ENCODE measurements around the gene RAP1GAP2. TPM values are rescaled to one million over a fixed set of nuclear protein-coding genes. Genes with fewer than 3 reads are reported as not detected.

The RAP1GAP2 gene
- total RNA-seq, 1 experiment from 2014 or later, result 72.8 TPM

DNA sequence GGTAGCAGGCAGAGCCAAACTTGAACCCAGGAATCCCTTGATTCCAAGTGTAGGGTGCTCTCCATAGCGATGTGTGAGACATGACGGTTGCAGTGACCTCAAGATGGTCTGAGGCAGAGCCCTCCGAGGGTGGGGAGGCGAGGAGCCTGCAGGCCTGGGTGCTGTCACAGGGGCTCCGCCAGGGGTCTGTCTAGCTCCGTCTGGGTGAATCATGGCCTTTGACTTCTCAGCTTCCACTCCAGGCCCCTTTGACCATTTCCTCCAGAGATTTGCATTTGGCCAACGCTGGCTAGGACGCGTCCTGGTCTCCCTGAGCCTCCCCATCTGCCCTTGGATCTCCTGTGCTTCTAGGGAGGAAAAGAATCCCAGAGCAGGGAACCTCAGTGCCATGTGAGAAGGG is 104.6 kb downstream of the RAP1GAP2 start:
- Mint-ChIP-seq H3K36me3 (peaks cover 26% of the 10 kb centered on the region), H3K9me3 (0 out of 2 replicates have a peak, but pooled peaks cover 11% of the 10 kb centered on the region), H3K27me3 (ENCODE audit: low read depth) (no peaks in the 10 kb centered on the region), H3K4me3 (no peak overlapping the region), H3K27ac (no peak overlapping the region), H3K4me1 (peaks cover 40% of the 10 kb centered on the region)
- POLR2A ChIA-PET, result no interaction called here
- TF ChIP-seq ZNF423 (CRISPR knock-in tag; IDR thresholded peaks at IDR 0.05) (no peak), NFYB (CRISPR knock-in tag; conservative IDR thresholded peaks at IDR 0.05; ENCODE audit: low read depth) (no peak), FOXK1 (CRISPR knock-in tag; IDR thresholded peaks at IDR 0.05) (no peak), TEAD1 (CRISPR knock-in tag; IDR thresholded peaks at IDR 0.05) (no peak), ZNF138 (CRISPR knock-in tag; conservative IDR thresholded peaks at IDR 0.05) (no peak), ZNF263 (CRISPR knock-in tag; IDR thresholded peaks at IDR 0.05; ENCODE audit: low read depth) (no peak), KAT7 (CRISPR knock-in tag; IDR thresholded peaks at IDR 0.05; ENCODE audit: borderline replicate concordance) (no peak), RORB (CRISPR knock-in tag; IDR thresholded peaks at IDR 0.05) (no peak), TP53 (CRISPR knock-in tag; IDR thresholded peaks at IDR 0.05) (no peak)
- DNase-seq (ENCODE audit: low spot score), result no peak
- CTCF ChIA-PET, result interaction anchor here (1.3 to 2.1 kb wide), 2 partner anchors 9 to 52 kb away, joined by 4 to 7 read pairs; no protein-coding TSS in a partner anchor
- no peak for ATAC-seq

DNA sequence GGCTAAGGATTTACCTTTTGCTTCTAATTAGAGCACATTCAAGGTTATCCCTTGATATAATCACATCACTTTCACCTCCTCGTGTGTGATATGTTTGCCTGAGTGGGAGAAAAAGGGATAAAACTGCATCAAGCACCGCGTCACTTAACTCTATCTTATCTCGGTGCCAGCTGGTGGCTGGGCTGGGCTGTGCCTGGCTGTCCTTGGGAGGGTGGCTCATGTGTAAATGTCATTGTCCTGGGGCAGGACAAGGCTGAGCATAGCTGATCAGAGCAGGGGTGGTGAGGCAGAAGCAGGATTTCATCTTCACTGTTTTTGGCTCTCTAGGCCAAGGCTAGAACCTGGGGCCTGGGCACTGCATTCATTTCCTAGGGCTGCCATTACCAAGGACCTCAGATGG is 105.3 kb downstream of the RAP1GAP2 start:
- H3K27ac Mint-ChIP-seq, result peak overlapping the region; percentile 70
- CTCF ChIA-PET, result interaction anchor here (2.1 kb wide), 1 partner anchor 53 kb away, joined by 7 read pairs; no protein-coding TSS in a partner anchor
- H3K4me3 Mint-ChIP-seq, result no peak overlapping the region
- no peak for DNase-seq (ENCODE audit: low spot score)
- H3K27me3 Mint-ChIP-seq (ENCODE audit: low read depth), result no peaks in the 10 kb centered on the region
- POLR2A ChIA-PET, result no interaction called here
- H3K36me3 Mint-ChIP-seq, result peaks cover 32% of the 10 kb centered on the region
- peaks cover 38% of the 10 kb centered on the region for H3K4me1 Mint-ChIP-seq
- TF ChIP-seq, protein P1, sequence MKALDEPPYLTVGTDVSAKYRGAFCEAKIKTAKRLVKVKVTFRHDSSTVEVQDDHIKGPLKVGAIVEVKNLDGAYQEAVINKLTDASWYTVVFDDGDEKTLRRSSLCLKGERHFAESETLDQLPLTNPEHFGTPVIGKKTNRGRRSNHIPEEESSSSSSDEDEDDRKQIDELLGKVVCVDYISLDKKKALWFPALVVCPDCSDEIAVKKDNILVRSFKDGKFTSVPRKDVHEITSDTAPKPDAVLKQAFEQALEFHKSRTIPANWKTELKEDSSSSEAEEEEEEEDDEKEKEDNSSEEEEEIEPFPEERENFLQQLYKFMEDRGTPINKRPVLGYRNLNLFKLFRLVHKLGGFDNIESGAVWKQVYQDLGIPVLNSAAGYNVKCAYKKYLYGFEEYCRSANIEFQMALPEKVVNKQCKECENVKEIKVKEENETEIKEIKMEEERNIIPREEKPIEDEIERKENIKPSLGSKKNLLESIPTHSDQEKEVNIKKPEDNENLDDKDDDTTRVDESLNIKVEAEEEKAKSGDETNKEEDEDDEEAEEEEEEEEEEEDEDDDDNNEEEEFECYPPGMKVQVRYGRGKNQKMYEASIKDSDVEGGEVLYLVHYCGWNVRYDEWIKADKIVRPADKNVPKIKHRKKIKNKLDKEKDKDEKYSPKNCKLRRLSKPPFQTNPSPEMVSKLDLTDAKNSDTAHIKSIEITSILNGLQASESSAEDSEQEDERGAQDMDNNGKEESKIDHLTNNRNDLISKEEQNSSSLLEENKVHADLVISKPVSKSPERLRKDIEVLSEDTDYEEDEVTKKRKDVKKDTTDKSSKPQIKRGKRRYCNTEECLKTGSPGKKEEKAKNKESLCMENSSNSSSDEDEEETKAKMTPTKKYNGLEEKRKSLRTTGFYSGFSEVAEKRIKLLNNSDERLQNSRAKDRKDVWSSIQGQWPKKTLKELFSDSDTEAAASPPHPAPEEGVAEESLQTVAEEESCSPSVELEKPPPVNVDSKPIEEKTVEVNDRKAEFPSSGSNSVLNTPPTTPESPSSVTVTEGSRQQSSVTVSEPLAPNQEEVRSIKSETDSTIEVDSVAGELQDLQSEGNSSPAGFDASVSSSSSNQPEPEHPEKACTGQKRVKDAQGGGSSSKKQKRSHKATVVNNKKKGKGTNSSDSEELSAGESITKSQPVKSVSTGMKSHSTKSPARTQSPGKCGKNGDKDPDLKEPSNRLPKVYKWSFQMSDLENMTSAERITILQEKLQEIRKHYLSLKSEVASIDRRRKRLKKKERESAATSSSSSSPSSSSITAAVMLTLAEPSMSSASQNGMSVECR (CRISPR knock-in tag; IDR thresholded peaks at IDR 0.05; ENCODE audit: borderline replicate concordance), result no peak
- TF ChIP-seq, protein P2, sequence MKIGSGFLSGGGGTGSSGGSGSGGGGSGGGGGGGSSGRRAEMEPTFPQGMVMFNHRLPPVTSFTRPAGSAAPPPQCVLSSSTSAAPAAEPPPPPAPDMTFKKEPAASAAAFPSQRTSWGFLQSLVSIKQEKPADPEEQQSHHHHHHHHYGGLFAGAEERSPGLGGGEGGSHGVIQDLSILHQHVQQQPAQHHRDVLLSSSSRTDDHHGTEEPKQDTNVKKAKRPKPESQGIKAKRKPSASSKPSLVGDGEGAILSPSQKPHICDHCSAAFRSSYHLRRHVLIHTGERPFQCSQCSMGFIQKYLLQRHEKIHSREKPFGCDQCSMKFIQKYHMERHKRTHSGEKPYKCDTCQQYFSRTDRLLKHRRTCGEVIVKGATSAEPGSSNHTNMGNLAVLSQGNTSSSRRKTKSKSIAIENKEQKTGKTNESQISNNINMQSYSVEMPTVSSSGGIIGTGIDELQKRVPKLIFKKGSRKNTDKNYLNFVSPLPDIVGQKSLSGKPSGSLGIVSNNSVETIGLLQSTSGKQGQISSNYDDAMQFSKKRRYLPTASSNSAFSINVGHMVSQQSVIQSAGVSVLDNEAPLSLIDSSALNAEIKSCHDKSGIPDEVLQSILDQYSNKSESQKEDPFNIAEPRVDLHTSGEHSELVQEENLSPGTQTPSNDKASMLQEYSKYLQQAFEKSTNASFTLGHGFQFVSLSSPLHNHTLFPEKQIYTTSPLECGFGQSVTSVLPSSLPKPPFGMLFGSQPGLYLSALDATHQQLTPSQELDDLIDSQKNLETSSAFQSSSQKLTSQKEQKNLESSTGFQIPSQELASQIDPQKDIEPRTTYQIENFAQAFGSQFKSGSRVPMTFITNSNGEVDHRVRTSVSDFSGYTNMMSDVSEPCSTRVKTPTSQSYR (CRISPR knock-in tag; IDR thresholded peaks at IDR 0.05), result no peak
- no peak for TF ChIP-seq KAT7 (CRISPR knock-in tag; IDR thresholded peaks at IDR 0.05; ENCODE audit: borderline replicate concordance)
- TF ChIP-seq, protein P3, sequence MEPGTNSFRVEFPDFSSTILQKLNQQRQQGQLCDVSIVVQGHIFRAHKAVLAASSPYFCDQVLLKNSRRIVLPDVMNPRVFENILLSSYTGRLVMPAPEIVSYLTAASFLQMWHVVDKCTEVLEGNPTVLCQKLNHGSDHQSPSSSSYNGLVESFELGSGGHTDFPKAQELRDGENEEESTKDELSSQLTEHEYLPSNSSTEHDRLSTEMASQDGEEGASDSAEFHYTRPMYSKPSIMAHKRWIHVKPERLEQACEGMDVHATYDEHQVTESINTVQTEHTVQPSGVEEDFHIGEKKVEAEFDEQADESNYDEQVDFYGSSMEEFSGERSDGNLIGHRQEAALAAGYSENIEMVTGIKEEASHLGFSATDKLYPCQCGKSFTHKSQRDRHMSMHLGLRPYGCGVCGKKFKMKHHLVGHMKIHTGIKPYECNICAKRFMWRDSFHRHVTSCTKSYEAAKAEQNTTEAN (CRISPR knock-in tag; IDR thresholded peaks at IDR 0.05), result no peak
- TF ChIP-seq ZNF396 (CRISPR knock-in tag; IDR thresholded peaks at IDR 0.05; ENCODE audit: borderline replicate concordance), result no peak
- TF ChIP-seq, protein P4, sequence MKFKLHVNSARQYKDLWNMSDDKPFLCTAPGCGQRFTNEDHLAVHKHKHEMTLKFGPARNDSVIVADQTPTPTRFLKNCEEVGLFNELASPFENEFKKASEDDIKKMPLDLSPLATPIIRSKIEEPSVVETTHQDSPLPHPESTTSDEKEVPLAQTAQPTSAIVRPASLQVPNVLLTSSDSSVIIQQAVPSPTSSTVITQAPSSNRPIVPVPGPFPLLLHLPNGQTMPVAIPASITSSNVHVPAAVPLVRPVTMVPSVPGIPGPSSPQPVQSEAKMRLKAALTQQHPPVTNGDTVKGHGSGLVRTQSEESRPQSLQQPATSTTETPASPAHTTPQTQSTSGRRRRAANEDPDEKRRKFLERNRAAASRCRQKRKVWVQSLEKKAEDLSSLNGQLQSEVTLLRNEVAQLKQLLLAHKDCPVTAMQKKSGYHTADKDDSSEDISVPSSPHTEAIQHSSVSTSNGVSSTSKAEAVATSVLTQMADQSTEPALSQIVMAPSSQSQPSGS (CRISPR knock-in tag; IDR thresholded peaks at IDR 0.05; ENCODE audit: borderline replicate concordance, low read depth), result no peak
- TF ChIP-seq, protein P5, sequence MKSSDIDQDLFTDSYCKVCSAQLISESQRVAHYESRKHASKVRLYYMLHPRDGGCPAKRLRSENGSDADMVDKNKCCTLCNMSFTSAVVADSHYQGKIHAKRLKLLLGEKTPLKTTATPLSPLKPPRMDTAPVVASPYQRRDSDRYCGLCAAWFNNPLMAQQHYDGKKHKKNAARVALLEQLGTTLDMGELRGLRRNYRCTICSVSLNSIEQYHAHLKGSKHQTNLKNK (CRISPR knock-in tag; IDR thresholded peaks at IDR 0.05), result no peak
- no peak for TF ChIP-seq EMX1 (CRISPR knock-in tag; IDR thresholded peaks at IDR 0.05)
- no peak for TF ChIP-seq SP1 (CRISPR knock-in tag; conservative IDR thresholded peaks at IDR 0.05)
- TF ChIP-seq NFATC4 (CRISPR knock-in tag; IDR thresholded peaks at IDR 0.05), result no peak
- ATAC-seq, result no peak
- peaks cover 12% of the 10 kb centered on the region for H3K9me3 Mint-ChIP-seq
